Right lobe of liver (tissue), 4 donors: ENCODE data around the gene CASR.

ENCODE experiments used
- CTCF ChIP-seq, 4 donors: fragments of 200-600 bp in 3 of 4; fragments of 450-650 bp in 1 of 4; IDR thresholded peaks; one replicate each; pipeline versions ENCODE4 v1.5.1 to v1.8.0; 2016 to 2022; ENCODE audit warnings: antibody characterized with exemption in 4 of 4, mild to moderate bottlenecking in 2 of 4
- POLR2A ChIP-seq: fragments of 450-650 bp; IDR thresholded peaks from one replicate; pipeline ENCODE4 v1.6.1; 2017; ENCODE audit warnings: antibody characterized with exemption, mild to moderate bottlenecking
- donor health status: DM: no; HTN: no; CAD: no.
- donor health status: DM: no; HTN: no; CAD: no.
- donor health status: DM: no; HTN: yes; CAD: no.

- no peak for TF ChIP-seq CTCF (IDR thresholded peaks at IDR 0.05)
- no peak for TF ChIP-seq POLR2A
These were observed 49.9 kb downstream of the CASR start for GRCh38 chr3:122233101-122233952.
